ENCODE measurements around the gene RXRA.

Gene RXRA

GRCh38 chr9:134416385-134417015, 90.2 kb downstream of the RXRA start:
- no peak for DNase-seq (ENCODE audit: low spot score)

DNA sequence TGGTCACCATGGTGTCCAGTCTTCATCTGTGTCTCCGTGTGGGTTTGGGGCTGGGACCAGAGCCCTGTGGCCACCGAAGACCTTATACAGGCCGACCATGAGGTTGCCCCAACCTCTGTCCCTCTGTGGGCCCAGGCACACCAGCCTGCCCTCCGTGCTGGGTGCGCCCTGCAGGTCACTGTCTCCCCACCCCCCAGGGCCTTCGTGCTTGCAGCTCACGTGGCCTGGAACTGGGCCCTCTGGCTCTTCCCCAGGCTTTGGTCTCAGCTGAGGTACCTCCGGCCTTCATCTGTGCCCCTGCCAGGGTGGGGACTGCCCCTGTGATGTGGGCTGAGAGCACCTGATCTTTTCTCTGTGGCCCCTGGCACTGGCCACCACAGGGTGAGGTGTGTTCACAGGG, 92.1 kb downstream of the RXRA start:
- DNase-seq (ENCODE audit: low spot score), result no peak

- no peak for DNase-seq (ENCODE audit: low spot score)
Measured at GRCh38 chr9:134419000-134419683, 92.9 kb downstream of the RXRA start.

DNA sequence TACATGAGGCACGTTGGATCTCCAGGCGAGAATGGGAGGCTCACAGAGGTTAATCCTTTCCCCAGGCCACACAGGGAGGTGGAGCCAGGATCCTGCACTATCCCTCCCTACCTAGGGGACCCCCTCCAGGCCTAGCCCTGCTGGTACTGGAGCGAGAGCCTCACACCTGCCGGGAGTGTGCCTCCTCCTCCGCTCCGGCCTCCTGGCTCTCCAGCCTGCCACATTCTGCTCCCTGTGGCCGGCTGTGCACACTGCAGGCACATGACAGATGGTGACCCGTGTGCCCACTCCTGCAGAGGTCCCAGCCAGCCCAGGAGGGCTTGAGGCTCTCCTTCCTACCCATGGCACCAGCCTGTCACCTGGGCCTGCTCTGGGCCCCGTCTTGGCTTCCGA, 93.4 kb downstream of the RXRA start:
- peak; percentile 85 for DNase-seq (ENCODE audit: low spot score)

DNA sequence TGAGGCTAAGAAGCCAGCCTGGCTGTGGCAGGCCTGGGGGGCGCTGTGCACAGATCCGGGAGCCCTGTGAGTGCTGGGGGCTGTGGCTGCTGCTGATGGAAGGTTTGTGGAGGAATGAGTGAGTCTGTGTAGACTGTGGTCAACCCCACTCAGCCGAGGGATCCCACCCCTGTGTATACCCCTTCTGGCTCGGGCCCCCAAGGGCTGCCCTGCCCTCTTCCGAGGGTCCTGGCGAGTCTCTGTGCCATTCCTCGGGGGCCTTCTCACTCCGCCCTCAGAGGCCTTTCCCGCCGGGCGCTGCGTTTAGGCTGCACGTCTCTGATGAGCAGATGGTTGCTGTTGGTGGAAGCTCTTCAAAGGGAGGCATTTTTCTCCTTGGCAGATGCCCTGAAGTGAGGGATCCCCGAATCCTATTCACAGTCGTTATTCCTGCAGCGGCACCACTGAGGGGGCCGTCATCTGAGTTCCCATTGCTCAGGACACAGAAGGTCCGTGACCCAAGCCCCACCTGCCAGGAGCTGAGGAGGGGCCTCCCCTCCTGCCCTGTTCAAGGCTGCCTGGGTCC, 94.1 kb downstream of the RXRA start:
- no peak for DNase-seq (ENCODE audit: low spot score)

DNA sequence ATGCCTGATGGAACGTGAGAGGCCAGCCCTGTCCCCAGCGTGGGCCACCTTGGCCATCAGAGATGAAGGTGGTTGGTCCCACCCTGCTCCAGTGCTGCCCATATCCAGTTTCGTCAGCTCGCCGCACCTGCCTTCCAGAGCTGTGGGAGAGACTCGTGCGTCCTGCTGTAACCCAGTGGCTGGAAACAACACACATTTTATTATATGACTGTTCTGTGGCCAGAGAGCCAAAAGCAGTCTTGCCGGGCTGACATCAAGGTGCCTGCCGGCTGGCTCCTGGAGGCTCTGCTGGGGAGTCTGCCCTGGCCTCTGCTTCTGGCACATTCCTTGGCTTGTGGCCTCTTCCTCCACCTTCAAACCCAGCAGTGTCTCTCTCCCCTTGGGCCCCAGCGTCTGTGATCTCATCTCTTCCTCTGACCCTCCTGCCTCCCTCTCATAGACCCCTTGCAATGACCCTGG, 94.7 kb downstream of the RXRA start:
- DNase-seq (ENCODE audit: low spot score), result no peak

DNA sequence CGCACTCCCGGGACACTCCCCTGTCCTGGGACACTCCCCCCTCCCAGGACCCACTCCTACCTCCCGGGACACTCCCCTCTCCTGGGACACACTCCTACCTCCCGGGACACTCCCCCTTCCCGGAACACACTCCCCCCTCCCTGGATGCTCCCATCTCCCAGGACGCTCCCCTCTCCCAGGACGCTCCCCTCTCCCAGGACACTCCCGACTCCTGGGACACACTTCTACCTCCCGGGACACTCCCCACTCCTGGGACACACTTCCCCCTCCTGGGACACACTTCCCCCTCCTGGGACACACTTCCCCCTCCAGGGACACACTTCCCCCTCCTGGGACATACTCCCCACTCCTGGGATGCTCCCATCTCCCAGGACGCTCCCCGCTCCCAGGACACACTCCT, 95.6 kb downstream of the RXRA start:
- DNase-seq (ENCODE audit: low spot score), result no peak

GRCh38 chr9:134422301-134423090, 96.2 kb downstream of the RXRA start:
- DNase-seq (ENCODE audit: low spot score), result no peak

DNA sequence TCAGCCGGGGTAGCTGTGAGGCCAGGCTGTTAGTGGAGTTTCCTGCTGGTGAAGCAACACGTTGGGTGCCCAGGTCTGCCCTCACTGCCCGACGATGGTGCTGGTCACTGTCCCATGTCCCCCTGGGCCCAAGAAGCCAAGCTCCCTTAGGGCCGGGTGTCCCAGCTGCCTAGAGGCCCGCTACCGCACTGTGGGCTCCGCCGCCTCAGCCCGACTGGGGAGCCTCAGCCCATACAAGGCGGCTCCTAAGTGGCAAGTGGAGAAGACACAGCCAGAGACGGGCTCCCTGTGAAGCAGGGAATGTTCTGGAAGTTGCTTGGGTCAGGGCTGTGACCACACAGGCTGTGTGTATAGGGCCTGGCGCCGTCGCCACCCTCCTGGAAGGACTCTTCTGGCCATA, 96.9 kb downstream of the RXRA start:
- DNase-seq (ENCODE audit: low spot score), result no peak

DNA sequence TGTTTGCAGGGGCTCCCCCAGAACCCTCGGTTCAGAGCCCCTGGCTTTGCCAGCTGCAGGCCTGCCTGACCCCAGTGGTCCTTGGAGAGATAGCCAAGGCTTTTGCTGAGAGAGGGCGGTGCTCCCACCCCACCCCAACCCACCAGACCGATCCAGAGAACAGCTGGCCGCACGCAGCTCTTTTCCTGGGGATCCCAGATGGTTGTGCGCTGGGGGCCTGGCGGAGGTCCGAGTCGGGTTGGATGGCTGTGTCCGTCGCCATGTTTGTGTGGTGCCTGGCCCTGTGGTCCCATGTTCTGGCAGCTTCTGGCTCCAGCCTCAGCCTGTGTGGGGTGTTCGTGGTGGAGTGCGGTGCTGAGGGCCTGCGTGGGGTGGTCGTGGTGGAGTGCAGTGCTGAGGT, 97.5 kb downstream of the RXRA start:
- no peak for DNase-seq (ENCODE audit: low spot score)

DNA sequence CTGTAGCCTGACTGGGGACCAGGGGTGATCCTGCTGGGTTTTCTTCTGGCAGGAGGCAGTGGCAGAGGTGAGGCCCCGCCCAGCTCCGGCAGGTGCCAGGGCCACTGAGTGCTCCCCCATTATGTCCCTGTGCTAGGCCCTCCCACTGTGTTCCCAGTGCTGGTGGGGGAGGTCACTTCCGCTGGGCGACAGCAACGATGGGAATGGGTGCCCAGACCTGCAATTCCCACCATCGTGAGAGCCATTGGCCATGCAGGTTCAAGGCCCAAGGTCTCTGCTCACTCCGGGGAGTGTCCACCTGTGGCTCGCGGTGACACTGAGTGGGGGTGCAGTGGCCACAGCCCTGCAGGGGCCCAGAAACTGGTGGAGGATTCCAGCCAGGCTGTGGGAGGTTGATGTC, 98.6 kb downstream of the RXRA start:
- DNase-seq (ENCODE audit: low spot score), result no peak

- DNase-seq (ENCODE audit: low spot score), result no peak
Measured at GRCh38 chr9:134425401-134425800, 99.1 kb downstream of the RXRA start.

- no peak for DNase-seq (ENCODE audit: low spot score)
Measured at GRCh38 chr9:134425812-134426211, 99.6 kb downstream of the RXRA start.

DNA sequence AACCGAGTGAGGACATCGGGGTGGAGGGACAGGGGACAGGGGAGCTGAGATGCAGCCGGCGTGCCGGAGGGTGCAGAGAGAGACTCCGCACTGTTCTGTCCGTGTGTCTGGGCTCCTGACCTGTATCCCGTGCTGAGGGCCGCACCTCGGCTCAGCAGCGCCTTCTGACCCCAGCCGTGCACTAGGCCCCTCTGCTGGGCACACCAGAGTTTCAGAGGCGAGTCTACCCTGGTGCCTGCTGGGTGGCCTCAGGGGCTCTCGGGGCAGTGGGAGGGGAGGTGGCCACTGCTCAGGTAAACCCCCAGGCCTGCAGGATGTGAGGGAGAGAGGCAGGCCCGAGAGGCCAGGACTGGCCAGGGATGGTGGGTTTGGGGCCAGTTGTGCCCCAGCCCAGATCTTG, 100.2 kb downstream of the RXRA start:
- no peak for DNase-seq (ENCODE audit: low spot score)

- no peak for DNase-seq (ENCODE audit: low spot score)
Measured at GRCh38 chr9:134427153-134427782, 101.0 kb downstream of the RXRA start.

DNA sequence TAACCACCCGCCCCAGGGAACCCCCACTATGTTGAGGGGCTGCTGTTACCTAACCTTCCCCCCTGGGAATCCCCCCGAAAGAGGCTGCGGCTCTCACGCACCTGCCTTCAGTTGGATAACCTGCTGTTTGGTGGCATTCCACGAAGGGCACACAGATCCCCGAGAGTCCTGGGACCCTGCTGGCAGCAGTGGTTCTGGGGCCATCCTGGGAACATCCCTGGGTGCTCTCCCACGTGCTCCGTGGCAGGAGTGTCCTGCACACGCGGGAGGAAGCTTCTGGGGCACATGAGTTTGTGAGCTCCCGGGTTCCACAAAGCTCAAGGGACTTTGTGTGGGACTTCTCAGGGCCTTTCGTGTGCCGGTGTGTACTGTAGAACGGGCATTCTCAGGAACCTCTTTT, 102.3 kb downstream of the RXRA start:
- DNase-seq (ENCODE audit: low spot score), result no peak

DNA sequence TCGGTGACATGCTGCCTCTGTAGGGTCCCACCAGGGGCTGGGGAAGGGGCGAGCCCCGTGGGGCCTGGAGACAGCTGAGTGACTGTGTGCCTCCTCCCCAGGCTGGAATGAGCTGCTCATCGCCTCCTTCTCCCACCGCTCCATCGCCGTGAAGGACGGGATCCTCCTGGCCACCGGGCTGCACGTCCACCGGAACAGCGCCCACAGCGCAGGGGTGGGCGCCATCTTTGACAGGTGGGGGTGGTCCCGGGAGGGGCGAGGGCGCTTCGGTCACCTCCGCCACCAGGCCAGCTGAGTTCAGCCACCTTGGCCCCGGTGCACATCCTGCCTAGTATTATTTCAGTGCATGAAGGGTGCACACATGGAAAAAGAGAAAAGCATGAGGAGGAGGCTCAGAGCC, 102.8 kb downstream of the RXRA start:
- no peak for DNase-seq (ENCODE audit: low spot score)

- no peak for DNase-seq (ENCODE audit: low spot score)
Measured at GRCh38 chr9:134429481-134429880, 103.2 kb downstream of the RXRA start.

DNA sequence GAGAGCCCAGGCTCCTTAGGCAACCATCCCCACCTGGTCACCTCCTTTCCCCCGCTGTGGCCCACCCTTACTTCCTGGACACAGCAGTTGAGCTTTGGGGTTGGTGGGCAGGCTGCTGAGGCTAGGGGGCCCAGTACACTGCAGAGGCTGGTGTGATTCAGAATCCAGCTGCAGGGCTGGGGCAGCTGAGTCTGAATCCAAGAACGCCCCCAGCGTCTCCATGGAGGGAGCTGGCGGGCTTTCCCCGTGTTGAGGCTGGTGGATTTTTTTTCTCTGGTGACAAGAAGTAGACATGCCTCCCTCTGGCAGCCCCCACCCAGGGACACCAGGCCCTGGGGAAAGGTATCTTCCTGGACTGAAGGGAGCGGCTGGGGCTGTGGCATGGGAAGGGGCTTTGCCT, 104.8 kb downstream of the RXRA start:
- no peak for DNase-seq (ENCODE audit: low spot score)

- DNase-seq (ENCODE audit: low spot score), result no peak
Measured at GRCh38 chr9:134431626-134432025, 105.4 kb downstream of the RXRA start.

DNA sequence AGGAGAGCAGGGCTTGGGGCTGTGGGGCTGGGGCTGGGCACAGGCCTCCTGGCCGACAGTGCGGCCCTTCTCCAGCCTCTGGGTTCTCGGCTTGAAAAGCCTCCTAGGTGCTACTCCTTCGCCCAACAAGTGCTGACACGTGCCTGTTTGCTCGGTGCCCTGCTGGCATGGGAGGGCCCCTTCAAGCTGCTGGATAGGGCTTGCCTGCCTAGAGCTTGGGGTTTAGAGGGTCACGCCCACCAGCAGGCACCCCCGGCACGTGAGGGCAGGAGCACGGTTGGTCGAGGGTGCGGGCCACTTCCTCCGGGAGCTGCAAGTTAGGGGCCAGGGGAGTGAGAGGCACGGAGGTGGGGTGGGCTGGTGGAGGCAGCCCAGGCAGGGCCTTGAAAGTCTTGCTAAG, 106.2 kb downstream of the RXRA start:
- no peak for DNase-seq (ENCODE audit: low spot score)

GRCh38 chr9:134433101-134433500, 106.8 kb downstream of the RXRA start:
- no peak for DNase-seq (ENCODE audit: low spot score)

All from HuH-7 (cell line).